SK-N-MC (cell line): ENCODE measurements around the gene SMARCB1.

Experiments used
- DNase-seq: peaks from one replicate; pipeline ENCODE4 v3.0.0-alpha.2; 2011; ENCODE audit warnings: low read depth, low spot score
- H3K27ac ChIP-seq: fragments of 200-600 bp; sonication (generic); 2 replicates; pipeline ENCODE4 v1.5.1; 2016; ENCODE audit warnings: mixed run types
- H3K36me3 ChIP-seq: fragments of 200-600 bp; sonication (generic); 2 replicates; pipeline ENCODE4 v1.6.1; 2017; ENCODE audit warnings: antibody characterized with exemption, low read length, mixed read lengths; ENCODE audit not compliant: insufficient read depth
- H3K4me3 ChIP-seq: fragments of 200-600 bp; sonication (generic); 2 replicates; pipeline ENCODE4 v1.5.1; 2016
- H3K9ac ChIP-seq: fragments of 200-600 bp; sonication (generic); 2 replicates; pipeline ENCODE4 v1.8.0; 2017; ENCODE audit warnings: mixed run types, mixed read lengths; ENCODE audit not compliant: insufficient read length
- H3K9me3 ChIP-seq: fragments of 200-600 bp; sonication (generic); 2 replicates; pipeline ENCODE4 v1.6.1; 2017; ENCODE audit warnings: low read depth, mild to moderate bottlenecking, antibody characterized with exemption, low read length, moderate library complexity, mixed read lengths
- EZH2 ChIP-seq: fragments of 200-600 bp; sonication (generic); IDR thresholded peaks from one replicate; pipeline ENCODE4 v1.6.1; 2017; ENCODE audit warnings: antibody characterized with exemption
- FOXP2 ChIP-seq: optimal IDR thresholded peaks from 2 replicates; pipeline ENCODE3; 2011; ENCODE audit warnings: mild to moderate bottlenecking, moderate library complexity; ENCODE audit not compliant: insufficient read depth; ENCODE audit errors: extremely low read length, control extremely low read depth
- POLR2AphosphoS5 ChIP-seq: IDR thresholded peaks from 2 replicates; pipeline ENCODE4 v1.6.1; 2012; ENCODE audit warnings: mild to moderate bottlenecking, low read depth, low read length, borderline replicate concordance

The SMARCB1 gene

GRCh38 chr22:23828800-23829680, 42.3 kb downstream of the SMARCB1 start:
- TF ChIP-seq EZH2 (no peak), POLR2AphosphoS5 (no peak), FOXP2 (no peak)
- Histone ChIP-seq H3K36me3 (peaks cover 95% of the 10 kb centered on the region), H3K27ac (peak overlapping the region; percentile 86), H3K9me3 (peaks cover 6% of the 10 kb centered on the region; the same call in 1 of the 2 replicates), H3K4me3 (no peak overlapping the region), H3K9ac (no peak overlapping the region)
- no peak for DNase-seq

GRCh38 chr22:23829845-23830372, 43.1 kb downstream of the SMARCB1 start:
- H3K36me3 ChIP-seq = peaks cover 88% of the 10 kb centered on the region
- H3K27ac ChIP-seq = peak overlapping the region; percentile 90
- peaks cover 6% of the 10 kb centered on the region; the same call in 1 of the 2 replicates for H3K9me3 ChIP-seq
- DNase-seq = peak; percentile 94
- no peak overlapping the region for H3K9ac ChIP-seq
- no peak for TF ChIP-seq FOXP2
- no peak for TF ChIP-seq EZH2
- TF ChIP-seq POLR2AphosphoS5 = no peak
- H3K4me3 ChIP-seq = peak overlapping the region; percentile 67

- no peak for TF ChIP-seq POLR2AphosphoS5
- no peak for TF ChIP-seq EZH2
- TF ChIP-seq FOXP2 = no peak
- no peak for DNase-seq
- H3K27ac ChIP-seq = no peak overlapping the region
- no peak overlapping the region for H3K4me3 ChIP-seq
- no peak overlapping the region for H3K9ac ChIP-seq
- peaks cover 6% of the 10 kb centered on the region; the same call in 1 of the 2 replicates for H3K9me3 ChIP-seq
- peaks cover 87% of the 10 kb centered on the region for H3K36me3 ChIP-seq
Observed at GRCh38 chr22:23831261-23831660, 44.5 kb downstream of the SMARCB1 start.

DNA sequence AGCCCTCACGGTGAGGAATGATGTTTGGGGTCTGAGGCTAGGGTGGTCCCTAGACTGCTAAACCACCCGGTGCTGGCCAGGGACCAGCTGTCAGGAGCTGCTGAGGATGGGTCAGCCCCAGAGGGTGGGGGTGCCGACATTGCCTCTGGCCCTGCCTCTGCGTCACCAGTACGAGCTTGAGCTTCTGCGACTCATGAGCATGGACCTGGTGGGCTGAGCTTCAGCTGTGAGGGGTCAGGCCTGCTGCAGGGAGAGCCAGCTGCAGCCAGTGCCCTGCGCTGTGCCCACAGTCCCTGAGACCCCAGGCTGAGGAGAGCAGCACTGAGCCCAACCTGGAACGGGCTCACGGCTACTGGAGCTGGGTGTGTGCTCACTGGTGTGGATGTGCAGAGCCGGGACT, 45.0 kb downstream of the SMARCB1 start:
- H3K9me3 ChIP-seq = peaks cover 6% of the 10 kb centered on the region; the same call in 1 of the 2 replicates
- TF ChIP-seq FOXP2 = no peak
- no peak for TF ChIP-seq POLR2AphosphoS5
- TF ChIP-seq EZH2 = no peak
- DNase-seq = no peak
- H3K27ac ChIP-seq = no peak overlapping the region
- no peak overlapping the region for H3K4me3 ChIP-seq
- peaks cover 83% of the 10 kb centered on the region for H3K36me3 ChIP-seq
- H3K9ac ChIP-seq = no peak overlapping the region

DNA sequence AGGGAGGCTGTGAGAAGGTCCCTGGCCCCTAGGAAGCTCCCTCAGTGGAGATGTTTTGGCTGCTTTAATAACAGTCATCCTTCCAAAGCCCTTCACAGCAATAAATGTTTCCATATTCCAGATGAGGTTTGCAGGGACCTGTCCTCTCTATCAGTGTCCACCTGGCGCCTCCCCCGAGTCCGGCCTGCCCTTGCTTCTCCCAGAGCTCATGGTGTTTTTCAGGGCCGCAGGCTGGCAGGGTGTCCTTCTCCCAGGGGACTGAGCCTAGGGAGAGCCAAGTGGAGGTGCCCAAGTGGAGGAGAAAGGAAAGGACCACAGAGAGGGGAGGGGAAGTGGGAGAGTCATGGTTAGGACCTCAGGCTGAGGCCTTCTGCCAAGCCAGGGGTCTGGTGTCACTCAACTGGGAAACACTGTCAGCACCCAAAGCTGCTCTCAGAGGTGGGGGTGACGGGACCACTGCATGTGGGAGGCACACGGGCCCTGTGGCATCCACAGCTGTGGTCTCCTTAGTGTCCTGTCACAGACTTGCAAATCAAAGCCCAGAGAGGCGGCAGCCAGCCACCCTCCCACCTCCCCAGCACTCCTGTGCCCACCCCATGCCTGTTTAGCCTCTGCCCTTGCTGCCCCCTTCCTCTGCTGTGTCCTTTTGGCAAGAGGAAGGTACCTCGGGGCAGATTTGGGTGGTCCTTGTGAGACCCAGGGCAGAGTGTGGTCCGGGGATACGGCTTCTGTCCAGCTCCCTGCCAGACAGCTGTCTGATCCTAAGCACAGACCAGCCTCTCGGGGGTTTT, 45.7 kb downstream of the SMARCB1 start:
- Histone ChIP-seq H3K36me3 (peaks cover 77% of the 10 kb centered on the region), H3K4me3 (no peak overlapping the region), H3K9ac (no peak overlapping the region)

GRCh38 chr22:23833017-23833751, 46.4 kb downstream of the SMARCB1 start:
- TF ChIP-seq EZH2 = no peak
- TF ChIP-seq POLR2AphosphoS5 = no peak
- no peak for TF ChIP-seq FOXP2
- no peak overlapping the region for H3K9ac ChIP-seq
- H3K9me3 ChIP-seq = peaks cover 6% of the 10 kb centered on the region; the same call in 1 of the 2 replicates
- no peak overlapping the region for H3K27ac ChIP-seq
- H3K36me3 ChIP-seq = peaks cover 70% of the 10 kb centered on the region
- no peak overlapping the region for H3K4me3 ChIP-seq
- no peak for DNase-seq

More for the DNA sequence above, 45.7 kb downstream of the SMARCB1 start:
- peaks cover 6% of the 10 kb centered on the region; the same call in 1 of the 2 replicates for H3K9me3 ChIP-seq
- DNase-seq = no peak
- TF ChIP-seq FOXP2 = no peak
- TF ChIP-seq EZH2 = no peak
- no peak for TF ChIP-seq POLR2AphosphoS5
- H3K27ac ChIP-seq = no peak overlapping the region

GRCh38 chr22:23833911-23834317, 47.1 kb downstream of the SMARCB1 start:
- no peak for TF ChIP-seq EZH2
- no peak for TF ChIP-seq POLR2AphosphoS5
- no peak for TF ChIP-seq FOXP2
- H3K36me3 ChIP-seq = peaks cover 64% of the 10 kb centered on the region
- peaks cover 6% of the 10 kb centered on the region; the same call in 1 of the 2 replicates for H3K9me3 ChIP-seq
- DNase-seq = no peak
- H3K4me3 ChIP-seq = no peak overlapping the region
- H3K9ac ChIP-seq = no peak overlapping the region
- no peak overlapping the region for H3K27ac ChIP-seq
